Lower leg skin (tissue), 3 donors: ENCODE measurements around the gene DDX10.

ENCODE experiments used
- POLR2A ChIP-seq, 2 donors: fragments of 450-650 bp; IDR thresholded peaks; one replicate each; pipeline ENCODE4 v1.6.1; 2016 to 2017; ENCODE audit warnings: antibody characterized with exemption in 2 of 2, mild to moderate bottlenecking in 1 of 2, moderate library complexity in 1 of 2
- TF ChIP-seq, protein P1 (sequence below), 3 donors: fragments of 450-650 bp; IDR thresholded peaks; one replicate each; pipeline ENCODE4 v1.5.1; 2016; ENCODE audit warnings: antibody characterized with exemption in 3 of 3, mild to moderate bottlenecking in 3 of 3, moderate library complexity in 2 of 3

DNA sequence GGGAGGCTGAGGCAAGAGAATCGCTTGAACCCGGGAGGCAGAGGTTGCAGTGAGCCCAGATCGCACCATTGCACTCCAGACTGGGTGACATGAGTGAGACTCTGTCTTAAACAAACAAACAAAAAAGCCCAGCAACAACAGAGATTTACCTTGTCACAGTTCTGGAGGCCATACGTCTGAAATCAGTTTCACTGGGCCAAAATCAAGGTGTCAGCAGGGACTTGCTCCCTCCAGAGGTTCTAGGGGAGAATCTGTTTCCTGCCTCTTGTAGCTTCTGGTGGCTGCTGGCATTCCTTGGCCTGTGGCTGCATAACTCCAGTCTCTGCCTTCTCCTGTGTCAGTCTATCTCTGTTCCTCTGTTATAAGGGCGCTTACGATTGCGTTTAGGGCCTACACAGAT is 1.5 kb downstream of the DDX10 start:
- TF ChIP-seq, protein P1, sequence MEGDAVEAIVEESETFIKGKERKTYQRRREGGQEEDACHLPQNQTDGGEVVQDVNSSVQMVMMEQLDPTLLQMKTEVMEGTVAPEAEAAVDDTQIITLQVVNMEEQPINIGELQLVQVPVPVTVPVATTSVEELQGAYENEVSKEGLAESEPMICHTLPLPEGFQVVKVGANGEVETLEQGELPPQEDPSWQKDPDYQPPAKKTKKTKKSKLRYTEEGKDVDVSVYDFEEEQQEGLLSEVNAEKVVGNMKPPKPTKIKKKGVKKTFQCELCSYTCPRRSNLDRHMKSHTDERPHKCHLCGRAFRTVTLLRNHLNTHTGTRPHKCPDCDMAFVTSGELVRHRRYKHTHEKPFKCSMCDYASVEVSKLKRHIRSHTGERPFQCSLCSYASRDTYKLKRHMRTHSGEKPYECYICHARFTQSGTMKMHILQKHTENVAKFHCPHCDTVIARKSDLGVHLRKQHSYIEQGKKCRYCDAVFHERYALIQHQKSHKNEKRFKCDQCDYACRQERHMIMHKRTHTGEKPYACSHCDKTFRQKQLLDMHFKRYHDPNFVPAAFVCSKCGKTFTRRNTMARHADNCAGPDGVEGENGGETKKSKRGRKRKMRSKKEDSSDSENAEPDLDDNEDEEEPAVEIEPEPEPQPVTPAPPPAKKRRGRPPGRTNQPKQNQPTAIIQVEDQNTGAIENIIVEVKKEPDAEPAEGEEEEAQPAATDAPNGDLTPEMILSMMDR (IDR thresholded peaks at IDR 0.05), result no peak
- no peak for TF ChIP-seq POLR2A (IDR thresholded peaks at IDR 0.05)
